Measurements from ENCODE around the gene RFC2.

GRCh38 chr7:74297516-74298233 lies 43.5 kb upstream of the RFC2 start:
- TF ChIP-seq CTCF (IDR thresholded peaks at IDR 0.05) (no peak), POLR2A (IDR thresholded peaks at IDR 0.05) (no peak)
